Smooth muscle cell (in vitro differentiated cells): Measurements from ENCODE around the gene SNX19. TPM values are rescaled to one million over a fixed set of nuclear protein-coding genes. Genes with fewer than 3 reads are reported as not detected.

Experiments used
- DNase-seq: peaks from one replicate; lab custom pipeline; 2025; ENCODE audit not compliant: unreplicated experiment; lab: John Stamatoyannopoulos, UW
- H2AFZ ChIP-seq: fragments of 200-600 bp; sonication (generic); 2 replicates; pipeline ENCODE4 v1.6.0; 2016; ENCODE audit warnings: antibody characterized with exemption, low read depth, mild to moderate bottlenecking
- H3F3A ChIP-seq: fragments of 200-600 bp; sonication (generic); 2 replicates; pipeline ENCODE4 v1.6.0; 2017; ENCODE audit warnings: antibody characterized with exemption, low read depth
- H3K27ac ChIP-seq: fragments of 200-600 bp; sonication (generic); 2 replicates; pipeline ENCODE4 v1.5.1; 2016; ENCODE audit warnings: low read depth, mild to moderate bottlenecking
- H3K27me3 ChIP-seq: fragments of 200-600 bp; sonication (generic); 2 replicates; pipeline ENCODE4 v1.6.1; 2016; ENCODE audit warnings: low read depth, mild to moderate bottlenecking
- H3K36me3 ChIP-seq: fragments of 200-600 bp; sonication (generic); 2 replicates; pipeline ENCODE4 v1.5.1; 2016; ENCODE audit warnings: low read depth
- H3K4me1 ChIP-seq: fragments of 200-600 bp; sonication (generic); 2 replicates; pipeline ENCODE4 v1.5.1; 2016; ENCODE audit warnings: low read depth
- H3K4me2 ChIP-seq: fragments of 200-600 bp; sonication (generic); 2 replicates; pipeline ENCODE4 v1.6.0; 2016; ENCODE audit warnings: mild to moderate bottlenecking
- H3K4me3 ChIP-seq: fragments of 200-600 bp; sonication (generic); 2 replicates; pipeline ENCODE4 v1.5.1; 2016; ENCODE audit warnings: mild to moderate bottlenecking
- H3K79me2 ChIP-seq: fragments of 200-600 bp; sonication (generic); 2 replicates; pipeline ENCODE4 v1.6.0; 2016; ENCODE audit warnings: low read depth, mild to moderate bottlenecking
- H3K9ac ChIP-seq: fragments of 200-600 bp; sonication (generic); 2 replicates; pipeline ENCODE4 v1.6.0; 2016; ENCODE audit warnings: low read depth
- H3K9me3 ChIP-seq: fragments of 200-600 bp; sonication (generic); replicated peaks from 2 replicates; pipeline ENCODE4 v1.5.1; 2016; ENCODE audit warnings: low read depth
- H4K20me1 ChIP-seq: fragments of 200-600 bp; sonication (generic); 2 replicates; pipeline ENCODE4 v1.6.0; 2016; ENCODE audit warnings: low read depth
- CTCF ChIP-seq: fragments of 200-600 bp; sonication (generic); IDR thresholded peaks from 2 replicates; pipeline ENCODE4 v1.5.1; 2017; ENCODE audit warnings: borderline replicate concordance, mild to moderate bottlenecking, antibody characterized with exemption; ENCODE audit not compliant: insufficient read depth, poor library complexity, severe bottlenecking
- WGBS: methylation state at CpG from one replicate; pipeline ENCODE4 v1.1.7; 2016; ENCODE audit warnings: low lambda C conversion rate; 5-methylcytosine and 5-hydroxymethylcytosine counted together
- polyA plus RNA-seq: library from polyadenylated mRNA; unstranded; fragments of >200 nt; fragmentation: Nextera tagmentation; extraction: Ambion mirVana; gene quantifications from 2 replicates; pipeline ENCODE4 v1.2.1, GENCODE V29; 2016
- total RNA-seq: library from RNA; depleted of rRNA; stranded (reverse); fragments of >200 nt; gene quantifications from 2 replicates; pipeline ENCODE4 v1.2.3, GENCODE V29; 2014

Gene SNX19
- total and polyA plus RNA-seq, 2 experiments from 2014 or later = 15.1 to 59.5 TPM

DNA sequence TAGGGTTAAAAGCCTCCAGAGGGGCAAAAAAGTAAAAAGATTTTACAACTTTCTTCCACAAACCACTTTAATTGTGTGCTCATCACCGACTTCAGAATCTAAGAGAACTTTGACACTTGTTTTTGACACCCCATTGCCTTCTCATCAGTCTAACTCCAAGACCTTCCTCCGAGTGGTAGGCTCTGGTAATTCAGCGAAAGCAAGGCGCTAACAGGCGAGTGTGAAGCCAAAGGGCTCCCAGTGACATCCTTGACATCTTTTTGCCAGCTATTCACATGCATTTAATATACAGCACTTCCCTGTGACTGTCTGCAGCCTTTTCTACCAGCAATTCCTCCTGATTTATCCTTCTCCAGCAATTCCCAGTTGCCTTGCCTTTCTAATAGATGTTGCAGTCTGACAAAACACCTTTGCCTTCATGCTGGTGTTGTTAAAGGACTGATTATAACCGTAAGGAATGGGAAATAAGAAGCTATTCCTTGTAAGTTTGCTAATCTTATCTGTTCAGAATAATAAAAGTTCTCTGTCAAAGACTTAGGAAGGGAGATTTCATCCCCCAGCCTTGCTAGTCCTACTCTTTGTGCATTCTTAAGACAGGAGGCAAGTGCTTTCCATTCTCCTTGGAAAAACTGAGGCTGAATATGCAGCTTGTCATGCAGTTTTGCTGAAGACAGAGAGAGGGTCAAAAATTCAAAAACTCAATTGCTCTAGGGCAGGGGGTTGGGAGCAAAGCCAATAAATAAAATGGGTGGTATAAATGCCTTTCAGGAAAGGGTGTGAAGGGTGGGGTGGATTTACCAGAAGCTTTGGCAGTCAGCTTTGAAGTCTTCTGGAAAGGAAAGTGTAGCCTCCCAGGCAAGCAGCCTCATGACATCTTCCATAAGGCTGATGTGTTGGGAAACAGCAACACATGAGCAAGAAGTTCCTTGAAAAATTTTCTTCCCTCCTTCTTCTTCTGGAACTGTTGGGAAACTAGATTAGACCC, 39.1 kb downstream of the SNX19 start:
- Histone ChIP-seq H3K27me3 (no peaks in the 10 kb centered on the region), H3K4me3 (no peak overlapping the region), H3K27ac (no peak overlapping the region), H2AFZ (no peak overlapping the region), H3K4me2 (no peak overlapping the region), H4K20me1 (no peaks in the 10 kb centered on the region), H3F3A (no peaks in the 10 kb centered on the region), H3K4me1 (no peaks in the 10 kb centered on the region), H3K79me2 (no peaks in the 10 kb centered on the region), H3K9ac (no peak overlapping the region), H3K36me3 (peaks cover 10% of the 10 kb centered on the region), H3K9me3 (no peaks in the 10 kb centered on the region)
- DNase-seq = no peak
- TF ChIP-seq CTCF = no peak
- WGBS = 92% methylated on average over 6 of the region's 6 CpGs

- no peaks in the 10 kb centered on the region for H4K20me1 ChIP-seq
- no peak for TF ChIP-seq CTCF
- no peak overlapping the region for H3K9ac ChIP-seq
- no peak overlapping the region for H3K4me2 ChIP-seq
- H3K36me3 ChIP-seq = peaks cover 10% of the 10 kb centered on the region
- no peaks in the 10 kb centered on the region for H3K4me1 ChIP-seq
- no peak overlapping the region for H3K27ac ChIP-seq
- no peaks in the 10 kb centered on the region for H3K9me3 ChIP-seq
- H3F3A ChIP-seq = no peaks in the 10 kb centered on the region
- no peaks in the 10 kb centered on the region for H3K27me3 ChIP-seq
- WGBS = 90% methylated on average over 4 of the region's 4 CpGs
- no peaks in the 10 kb centered on the region for H3K79me2 ChIP-seq
- H2AFZ ChIP-seq = no peak overlapping the region
- H3K4me3 ChIP-seq = no peak overlapping the region
- no peak for DNase-seq
These were observed 40.2 kb downstream of the SNX19 start for GRCh38 chr11:130876100-130876499.

GRCh38 chr11:130874955-130875531, 41.2 kb downstream of the SNX19 start:
- no peaks in the 10 kb centered on the region for H3K79me2 ChIP-seq
- WGBS = 96% methylated on average over 7 of the region's 7 CpGs
- TF ChIP-seq CTCF = no peak
- H3K9ac ChIP-seq = no peak overlapping the region
- no peaks in the 10 kb centered on the region for H3F3A ChIP-seq
- DNase-seq = no peak
- H3K27me3 ChIP-seq = no peaks in the 10 kb centered on the region
- H3K4me1 ChIP-seq = no peaks in the 10 kb centered on the region
- peaks cover 6% of the 10 kb centered on the region for H3K36me3 ChIP-seq
- H3K27ac ChIP-seq = peak overlapping the region; percentile 69
- H3K4me3 ChIP-seq = no peak overlapping the region
- H2AFZ ChIP-seq = no peak overlapping the region
- no peaks in the 10 kb centered on the region for H3K9me3 ChIP-seq
- no peaks in the 10 kb centered on the region for H4K20me1 ChIP-seq
- H3K4me2 ChIP-seq = no peak overlapping the region
